Loucy (cell line): ENCODE measurements around the gene DDX24.

ENCODE experiments used
- H2AFZ ChIP-seq: fragments of 200-600 bp; sonication (generic); 2 replicates; pipeline ENCODE4 v1.6.0; 2016; ENCODE audit warnings: antibody characterized with exemption, mild to moderate bottlenecking, low read length, moderate library complexity
- H3F3A ChIP-seq: fragments of 200-600 bp; 2 replicates; pipeline ENCODE4 v1.6.0; 2016; ENCODE audit warnings: antibody characterized with exemption, low read depth, mild to moderate bottlenecking
- H3K27me3 ChIP-seq: fragments of 200-600 bp; sonication (generic); 2 replicates; pipeline ENCODE4 v1.6.1; 2014; ENCODE audit warnings: low read length, mild to moderate bottlenecking; ENCODE audit not compliant: insufficient read depth, poor library complexity, severe bottlenecking
- H3K36me3 ChIP-seq: fragments of 200-600 bp; sonication (generic); 2 replicates; pipeline ENCODE4 v1.6.1; 2016; ENCODE audit warnings: low read length; ENCODE audit not compliant: insufficient read depth
- H3K4me1 ChIP-seq: fragments of 200-600 bp; sonication (generic); 2 replicates; pipeline ENCODE4 v1.5.1; 2014; ENCODE audit warnings: low read length, mild to moderate bottlenecking; ENCODE audit not compliant: insufficient read depth, poor library complexity, severe bottlenecking
- H3K4me2 ChIP-seq: fragments of 200-600 bp; sonication (generic); 2 replicates; pipeline ENCODE4 v1.6.0; 2014; ENCODE audit warnings: antibody characterized with exemption, low read length, low read depth, mild to moderate bottlenecking; ENCODE audit not compliant: poor library complexity, severe bottlenecking
- H3K4me3 ChIP-seq: fragments of 200-600 bp; sonication (generic); 2 replicates; pipeline ENCODE4 v1.5.1; 2014; ENCODE audit warnings: low read length, mild to moderate bottlenecking, mixed read lengths; ENCODE audit not compliant: poor library complexity, severe bottlenecking
- H3K79me2 ChIP-seq: fragments of 200-600 bp; sonication (generic); 2 replicates; pipeline ENCODE4 v1.6.1; 2014; ENCODE audit warnings: low read length; ENCODE audit not compliant: insufficient read depth
- H3K9ac ChIP-seq: fragments of 200-600 bp; sonication (generic); 2 replicates; pipeline ENCODE4 v1.6.0; 2014; ENCODE audit warnings: mild to moderate bottlenecking, low read depth, low read length, moderate library complexity; ENCODE audit not compliant: poor library complexity, severe bottlenecking
- H3K9me2 ChIP-seq: fragments of 200-600 bp; sonication (generic); replicated peaks from 2 replicates; pipeline ENCODE4 v1.6.1; 2016; ENCODE audit warnings: low read depth, low read length, mixed read lengths
- H3K9me3 ChIP-seq: fragments of 200-600 bp; sonication (generic); 2 replicates; pipeline ENCODE4 v1.6.1; 2014; ENCODE audit warnings: mild to moderate bottlenecking, antibody characterized with exemption, low read length, low read depth; ENCODE audit not compliant: insufficient read depth
- H4K20me1 ChIP-seq: fragments of 200-600 bp; sonication (generic); 2 replicates; pipeline ENCODE4 v1.6.0; 2014; ENCODE audit warnings: antibody characterized with exemption, low read length, mild to moderate bottlenecking; ENCODE audit not compliant: insufficient read depth, poor library complexity, severe bottlenecking
- CTCF ChIP-seq: fragments of 200-600 bp; sonication (generic); conservative IDR thresholded peaks from 2 replicates; pipeline ENCODE4 v1.5.1; 2014; ENCODE audit warnings: mild to moderate bottlenecking, antibody characterized with exemption, low read length
- EZH2phosphoT487 ChIP-seq: fragments of 200-600 bp; IDR thresholded peaks from 2 replicates; pipeline ENCODE4 v1.6.1; 2018; ENCODE audit warnings: antibody characterized with exemption, mild to moderate bottlenecking, moderate library complexity, borderline replicate concordance

DDX24 gene

GRCh38 chr14:94097091-94097490, 16.1 kb upstream of the DDX24 start:
- Histone ChIP-seq H4K20me1 (no peaks in the 10 kb centered on the region), H3K4me1 (no peaks in the 10 kb centered on the region), H3K4me3 (no peak overlapping the region), H3K9me3 (no peaks in the 10 kb centered on the region), H3K4me2 (no peak overlapping the region), H3F3A (no peaks in the 10 kb centered on the region), H2AFZ (no peak overlapping the region), H3K27me3 (no peaks in the 10 kb centered on the region), H3K9ac (no peak overlapping the region), H3K36me3 (no peaks in the 10 kb centered on the region), H3K9me2 (no peaks in the 10 kb centered on the region), H3K79me2 (no peaks in the 10 kb centered on the region)
- TF ChIP-seq EZH2phosphoT487: no peak
- TF ChIP-seq CTCF: no peak

GRCh38 chr14:94093418-94093817, 12.4 kb upstream of the DDX24 start:
- Histone ChIP-seq H3K4me1 (no peaks in the 10 kb centered on the region), H4K20me1 (no peaks in the 10 kb centered on the region), H3F3A (no peaks in the 10 kb centered on the region), H2AFZ (no peak overlapping the region), H3K79me2 (no peaks in the 10 kb centered on the region), H3K36me3 (no peaks in the 10 kb centered on the region), H3K9ac (no peak overlapping the region), H3K4me3 (no peak overlapping the region), H3K9me2 (no peaks in the 10 kb centered on the region), H3K4me2 (no peak overlapping the region), H3K27me3 (no peaks in the 10 kb centered on the region), H3K9me3 (no peaks in the 10 kb centered on the region)
- TF ChIP-seq CTCF: no peak
- TF ChIP-seq EZH2phosphoT487: no peak

DNA sequence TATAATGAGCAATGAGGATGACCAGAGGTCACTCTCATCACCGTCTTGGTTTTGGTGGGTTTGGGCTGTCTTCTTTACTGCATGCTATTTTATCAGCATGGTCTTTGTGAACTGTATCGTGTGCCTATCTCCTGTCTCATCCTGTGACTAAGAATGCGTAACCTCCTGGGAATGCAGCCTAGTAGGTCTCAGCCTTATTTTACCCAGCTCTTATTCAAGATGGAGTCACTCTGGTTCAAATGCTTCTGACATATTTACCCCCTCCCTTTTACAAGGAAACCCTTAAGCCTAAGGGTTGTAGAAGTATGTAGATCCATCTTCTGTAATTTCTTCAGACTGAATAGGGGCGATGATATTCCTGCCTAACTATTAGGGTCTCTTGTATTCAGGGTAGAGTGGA, 8.5 kb upstream of the DDX24 start:
- Histone ChIP-seq H3K4me2 (no peak overlapping the region), H4K20me1 (no peaks in the 10 kb centered on the region), H3K27me3 (no peaks in the 10 kb centered on the region), H3K9me3 (no peaks in the 10 kb centered on the region), H3K36me3 (no peaks in the 10 kb centered on the region), H3K9me2 (no peaks in the 10 kb centered on the region), H2AFZ (no peak overlapping the region), H3K79me2 (no peaks in the 10 kb centered on the region), H3K4me3 (no peak overlapping the region), H3K4me1 (no peaks in the 10 kb centered on the region), H3F3A (no peaks in the 10 kb centered on the region), H3K9ac (no peak overlapping the region)
- TF ChIP-seq CTCF (no peak), EZH2phosphoT487 (no peak)
